SK-N-SH treated with all-trans-retinoic acid at 6 μM for 48 hours (cell line): ENCODE results near the gene PRKAR1B.
"Not testable (repeated sequence)": the region's sequence is repeated elsewhere in the genome, so short reads cannot be mapped to it uniquely, and the experiment has no call there.

Source experiments
- ATAC-seq: fragments of 200-7000 bp; cut with Tn5 transposase; 3 replicates; pipeline ENCODE4 v1.9.1; 2020; ENCODE audit warnings: mild to moderate bottlenecking, moderate library complexity
- ARNTL ChIP-seq: fragments of 450-650 bp; formaldehyde crosslinking; IDR thresholded peaks from 2 replicates; pipeline ENCODE4 v1.5.0; 2020; ENCODE audit warnings: low read depth, mild to moderate bottlenecking, moderate library complexity, borderline replicate concordance
- BACH2 ChIP-seq: fragments of 250-450 bp; sonication (Bioruptor Pico); IDR thresholded peaks from 2 replicates; pipeline ENCODE4 v1.9.0; 2021; ENCODE audit warnings: mild to moderate bottlenecking, borderline replicate concordance
- CSDC2 ChIP-seq: fragments of 250-450 bp; sonication (Bioruptor Pico); IDR thresholded peaks from 2 replicates; pipeline ENCODE4 v1.5.0; 2020; ENCODE audit warnings: mild to moderate bottlenecking, moderate library complexity
- GLIS3 ChIP-seq: fragments of 250-450 bp; sonication (Bioruptor Pico); IDR thresholded peaks from 2 replicates; pipeline ENCODE4 v1.5.0; 2020; ENCODE audit warnings: mild to moderate bottlenecking, moderate library complexity
- ISL1 ChIP-seq: fragments of 250-450 bp; sonication (Bioruptor Pico); IDR thresholded peaks from 2 replicates; pipeline ENCODE4 v2.1.2; 2022; ENCODE audit warnings: mild to moderate bottlenecking, moderate library complexity
- OSR1 ChIP-seq: fragments of 250-450 bp; sonication (Bioruptor Pico); IDR thresholded peaks from 2 replicates; pipeline ENCODE4 v1.8.0; 2022; ENCODE audit warnings: moderate library complexity, mild to moderate bottlenecking, inconsistent platforms
- POU6F1 ChIP-seq: fragments of 250-450 bp; sonication (Bioruptor Pico); IDR thresholded peaks from 2 replicates; pipeline ENCODE4 v1.8.0; 2021; ENCODE audit warnings: low read depth, mild to moderate bottlenecking, moderate library complexity, borderline replicate concordance
- PPARA ChIP-seq: fragments of 250-450 bp; sonication (Bioruptor Pico); IDR thresholded peaks from 2 replicates; pipeline ENCODE4 v1.5.0; 2020; ENCODE audit warnings: mild to moderate bottlenecking, borderline replicate concordance
- SNAI2 ChIP-seq: fragments of 250-450 bp; sonication (Bioruptor Pico); IDR thresholded peaks from 2 replicates; pipeline ENCODE4 v1.5.0; 2020; ENCODE audit warnings: mild to moderate bottlenecking, moderate library complexity
- TCF4 ChIP-seq: fragments of 250-450 bp; sonication (Bioruptor Pico); IDR thresholded peaks from 2 replicates; pipeline ENCODE4 v1.8.0; 2021; ENCODE audit warnings: mild to moderate bottlenecking, moderate library complexity, borderline replicate concordance
- TOX ChIP-seq: fragments of 250-450 bp; sonication (Bioruptor Pico); IDR thresholded peaks from 2 replicates; pipeline ENCODE4 v1.8.0; 2021; ENCODE audit warnings: mild to moderate bottlenecking, moderate library complexity, borderline replicate concordance
- ZC3H10 ChIP-seq: fragments of 250-450 bp; sonication (Bioruptor Pico); IDR thresholded peaks from 2 replicates; pipeline ENCODE4 v1.5.1; 2021; ENCODE audit warnings: mild to moderate bottlenecking, moderate library complexity
- ZFP3 ChIP-seq: fragments of 250-450 bp; sonication (Bioruptor Pico); IDR thresholded peaks from 2 replicates; pipeline ENCODE4 v1.5.0; 2020; ENCODE audit warnings: mild to moderate bottlenecking, moderate library complexity
- ZFP30 ChIP-seq: fragments of 450-650 bp; formaldehyde crosslinking; IDR thresholded peaks from 2 replicates; pipeline ENCODE4 v1.5.0; 2022; ENCODE audit warnings: mild to moderate bottlenecking, moderate library complexity
- ZNF565 ChIP-seq: fragments of 450-650 bp; formaldehyde crosslinking; conservative IDR thresholded peaks from 2 replicates; pipeline ENCODE4 v1.5.0; 2020; ENCODE audit warnings: low read depth, mild to moderate bottlenecking, moderate library complexity
- ZNF70 ChIP-seq: fragments of 450-650 bp; formaldehyde crosslinking; IDR thresholded peaks from 2 replicates; pipeline ENCODE4 v1.5.0; 2020; ENCODE audit warnings: mild to moderate bottlenecking, moderate library complexity
- TF ChIP-seq, protein P1 (sequence below): fragments of 250-450 bp; sonication (Bioruptor Pico); IDR thresholded peaks from 2 replicates; pipeline ENCODE4 v1.5.1; 2021; ENCODE audit warnings: mild to moderate bottlenecking, moderate library complexity
- TF ChIP-seq, protein P2 (sequence below): fragments of 250-450 bp; sonication (Bioruptor Pico); IDR thresholded peaks from 2 replicates; pipeline ENCODE4 v1.5.0; 2020; ENCODE audit warnings: mild to moderate bottlenecking, moderate library complexity
- TF ChIP-seq, protein P3 (sequence below): fragments of 250-450 bp; sonication (Bioruptor Pico); IDR thresholded peaks from 2 replicates; pipeline ENCODE4 v1.8.0; 2020; ENCODE audit warnings: mild to moderate bottlenecking, moderate library complexity, borderline replicate concordance
- TF ChIP-seq, protein P4 (sequence below): fragments of 250-450 bp; sonication (Bioruptor Pico); IDR thresholded peaks from 2 replicates; pipeline ENCODE4 v1.5.1; 2020; ENCODE audit warnings: low read depth, mild to moderate bottlenecking, moderate library complexity

The PRKAR1B gene

GRCh38 chr7:638256-639011 lies 88.6 kb downstream of the PRKAR1B start:
- TF ChIP-seq, protein P1, sequence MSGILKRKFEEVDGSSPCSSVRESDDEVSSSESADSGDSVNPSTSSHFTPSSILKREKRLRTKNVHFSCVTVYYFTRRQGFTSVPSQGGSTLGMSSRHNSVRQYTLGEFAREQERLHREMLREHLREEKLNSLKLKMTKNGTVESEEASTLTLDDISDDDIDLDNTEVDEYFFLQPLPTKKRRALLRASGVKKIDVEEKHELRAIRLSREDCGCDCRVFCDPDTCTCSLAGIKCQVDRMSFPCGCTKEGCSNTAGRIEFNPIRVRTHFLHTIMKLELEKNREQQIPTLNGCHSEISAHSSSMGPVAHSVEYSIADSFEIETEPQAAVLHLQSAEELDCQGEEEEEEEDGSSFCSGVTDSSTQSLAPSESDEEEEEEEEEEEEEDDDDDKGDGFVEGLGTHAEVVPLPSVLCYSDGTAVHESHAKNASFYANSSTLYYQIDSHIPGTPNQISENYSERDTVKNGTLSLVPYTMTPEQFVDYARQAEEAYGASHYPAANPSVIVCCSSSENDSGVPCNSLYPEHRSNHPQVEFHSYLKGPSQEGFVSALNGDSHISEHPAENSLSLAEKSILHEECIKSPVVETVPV (CRISPR knock-in tag) = no peak

DNA sequence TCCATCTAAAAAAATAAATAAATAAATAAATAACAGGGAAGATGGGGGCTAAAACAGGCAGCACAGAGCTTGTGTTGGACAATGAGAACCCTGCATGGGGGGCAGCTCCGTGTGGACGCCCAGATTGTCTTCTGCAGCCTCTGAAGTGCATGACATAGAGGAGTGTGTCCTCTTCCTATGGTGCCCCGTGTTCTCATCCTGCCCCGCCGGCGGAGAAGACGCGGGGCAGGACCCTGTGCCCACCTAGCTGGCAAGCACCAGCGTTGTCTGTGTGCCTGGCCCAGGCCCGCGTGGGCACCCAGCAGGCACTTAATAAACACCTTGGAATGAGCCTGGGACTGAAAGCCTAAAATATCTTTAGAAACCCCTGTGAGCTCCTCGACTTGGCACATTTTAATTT lies 89.3 kb downstream of the PRKAR1B start:
- TF ChIP-seq, protein P2, sequence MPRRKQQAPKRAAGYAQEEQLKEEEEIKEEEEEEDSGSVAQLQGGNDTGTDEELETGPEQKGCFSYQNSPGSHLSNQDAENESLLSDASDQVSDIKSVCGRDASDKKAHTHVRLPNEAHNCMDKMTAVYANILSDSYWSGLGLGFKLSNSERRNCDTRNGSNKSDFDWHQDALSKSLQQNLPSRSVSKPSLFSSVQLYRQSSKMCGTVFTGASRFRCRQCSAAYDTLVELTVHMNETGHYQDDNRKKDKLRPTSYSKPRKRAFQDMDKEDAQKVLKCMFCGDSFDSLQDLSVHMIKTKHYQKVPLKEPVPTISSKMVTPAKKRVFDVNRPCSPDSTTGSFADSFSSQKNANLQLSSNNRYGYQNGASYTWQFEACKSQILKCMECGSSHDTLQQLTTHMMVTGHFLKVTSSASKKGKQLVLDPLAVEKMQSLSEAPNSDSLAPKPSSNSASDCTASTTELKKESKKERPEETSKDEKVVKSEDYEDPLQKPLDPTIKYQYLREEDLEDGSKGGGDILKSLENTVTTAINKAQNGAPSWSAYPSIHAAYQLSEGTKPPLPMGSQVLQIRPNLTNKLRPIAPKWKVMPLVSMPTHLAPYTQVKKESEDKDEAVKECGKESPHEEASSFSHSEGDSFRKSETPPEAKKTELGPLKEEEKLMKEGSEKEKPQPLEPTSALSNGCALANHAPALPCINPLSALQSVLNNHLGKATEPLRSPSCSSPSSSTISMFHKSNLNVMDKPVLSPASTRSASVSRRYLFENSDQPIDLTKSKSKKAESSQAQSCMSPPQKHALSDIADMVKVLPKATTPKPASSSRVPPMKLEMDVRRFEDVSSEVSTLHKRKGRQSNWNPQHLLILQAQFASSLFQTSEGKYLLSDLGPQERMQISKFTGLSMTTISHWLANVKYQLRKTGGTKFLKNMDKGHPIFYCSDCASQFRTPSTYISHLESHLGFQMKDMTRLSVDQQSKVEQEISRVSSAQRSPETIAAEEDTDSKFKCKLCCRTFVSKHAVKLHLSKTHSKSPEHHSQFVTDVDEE (CRISPR knock-in tag) = no peak
- no peak for TF ChIP-seq GLIS3 (CRISPR knock-in tag)
- TF ChIP-seq, protein P3, sequence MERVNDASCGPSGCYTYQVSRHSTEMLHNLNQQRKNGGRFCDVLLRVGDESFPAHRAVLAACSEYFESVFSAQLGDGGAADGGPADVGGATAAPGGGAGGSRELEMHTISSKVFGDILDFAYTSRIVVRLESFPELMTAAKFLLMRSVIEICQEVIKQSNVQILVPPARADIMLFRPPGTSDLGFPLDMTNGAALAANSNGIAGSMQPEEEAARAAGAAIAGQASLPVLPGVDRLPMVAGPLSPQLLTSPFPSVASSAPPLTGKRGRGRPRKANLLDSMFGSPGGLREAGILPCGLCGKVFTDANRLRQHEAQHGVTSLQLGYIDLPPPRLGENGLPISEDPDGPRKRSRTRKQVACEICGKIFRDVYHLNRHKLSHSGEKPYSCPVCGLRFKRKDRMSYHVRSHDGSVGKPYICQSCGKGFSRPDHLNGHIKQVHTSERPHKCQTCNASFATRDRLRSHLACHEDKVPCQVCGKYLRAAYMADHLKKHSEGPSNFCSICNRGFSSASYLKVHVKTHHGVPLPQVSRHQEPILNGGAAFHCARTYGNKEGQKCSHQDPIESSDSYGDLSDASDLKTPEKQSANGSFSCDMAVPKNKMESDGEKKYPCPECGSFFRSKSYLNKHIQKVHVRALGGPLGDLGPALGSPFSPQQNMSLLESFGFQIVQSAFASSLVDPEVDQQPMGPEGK (CRISPR knock-in tag) = no peak
- TF ChIP-seq ZFP3 (CRISPR knock-in tag) = no peak
- no peak for TF ChIP-seq ZNF70
- TF ChIP-seq BACH2 (CRISPR knock-in tag) = no peak
- TF ChIP-seq TCF4 (CRISPR knock-in tag) = no peak
- no peak for TF ChIP-seq ZC3H10 (CRISPR knock-in tag)
- TF ChIP-seq, all 23 proteins: peak for 0
- no peak for ATAC-seq

More at GRCh38 chr7:638256-639011, 88.6 kb downstream of the PRKAR1B start:
- ATAC-seq = no peak

- TF ChIP-seq ARNTL (no peak), ZNF565 (CRISPR knock-in tag) (no peak), ZNF70 (no peak), ZC3H10 (CRISPR knock-in tag) (no peak), PPARA (CRISPR knock-in tag) (no peak), GLIS3 (CRISPR knock-in tag) (no peak), TCF4 (CRISPR knock-in tag) (no peak), ZFP3 (CRISPR knock-in tag) (no peak), ISL1 (CRISPR knock-in tag) (no peak), CSDC2 (no peak), POU6F1 (CRISPR knock-in tag) (no peak), SNAI2 (CRISPR knock-in tag) (no peak), OSR1 (CRISPR knock-in tag) (no peak), ZFP30 (no peak), TOX (CRISPR knock-in tag) (no peak)
- TF ChIP-seq, protein P1 (CRISPR knock-in tag) = no peak
- TF ChIP-seq, protein P2 (CRISPR knock-in tag) = no peak
- TF ChIP-seq, protein P4, sequence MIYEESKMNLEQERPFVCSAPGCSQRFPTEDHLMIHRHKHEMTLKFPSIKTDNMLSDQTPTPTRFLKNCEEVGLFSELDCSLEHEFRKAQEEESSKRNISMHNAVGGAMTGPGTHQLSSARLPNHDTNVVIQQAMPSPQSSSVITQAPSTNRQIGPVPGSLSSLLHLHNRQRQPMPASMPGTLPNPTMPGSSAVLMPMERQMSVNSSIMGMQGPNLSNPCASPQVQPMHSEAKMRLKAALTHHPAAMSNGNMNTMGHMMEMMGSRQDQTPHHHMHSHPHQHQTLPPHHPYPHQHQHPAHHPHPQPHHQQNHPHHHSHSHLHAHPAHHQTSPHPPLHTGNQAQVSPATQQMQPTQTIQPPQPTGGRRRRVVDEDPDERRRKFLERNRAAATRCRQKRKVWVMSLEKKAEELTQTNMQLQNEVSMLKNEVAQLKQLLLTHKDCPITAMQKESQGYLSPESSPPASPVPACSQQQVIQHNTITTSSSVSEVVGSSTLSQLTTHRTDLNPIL (CRISPR knock-in tag) = no peak
- TF ChIP-seq, all 23 proteins: peak for 0
- peak; percentile 46; the same call in 2 of the 3 replicates for ATAC-seq
Observed at GRCh38 chr7:636396-636795, 90.7 kb downstream of the PRKAR1B start.

- ATAC-seq = not testable (repeated sequence)
Observed at GRCh38 chr7:635687-636382, 91.2 kb downstream of the PRKAR1B start.
